Measurements from ENCODE around the gene SLC6A8.
"Not testable (repeated sequence)": the region's sequence is repeated elsewhere in the genome, so short reads cannot be mapped to it uniquely, and the experiment has no call there.

Gene SLC6A8

DNA sequence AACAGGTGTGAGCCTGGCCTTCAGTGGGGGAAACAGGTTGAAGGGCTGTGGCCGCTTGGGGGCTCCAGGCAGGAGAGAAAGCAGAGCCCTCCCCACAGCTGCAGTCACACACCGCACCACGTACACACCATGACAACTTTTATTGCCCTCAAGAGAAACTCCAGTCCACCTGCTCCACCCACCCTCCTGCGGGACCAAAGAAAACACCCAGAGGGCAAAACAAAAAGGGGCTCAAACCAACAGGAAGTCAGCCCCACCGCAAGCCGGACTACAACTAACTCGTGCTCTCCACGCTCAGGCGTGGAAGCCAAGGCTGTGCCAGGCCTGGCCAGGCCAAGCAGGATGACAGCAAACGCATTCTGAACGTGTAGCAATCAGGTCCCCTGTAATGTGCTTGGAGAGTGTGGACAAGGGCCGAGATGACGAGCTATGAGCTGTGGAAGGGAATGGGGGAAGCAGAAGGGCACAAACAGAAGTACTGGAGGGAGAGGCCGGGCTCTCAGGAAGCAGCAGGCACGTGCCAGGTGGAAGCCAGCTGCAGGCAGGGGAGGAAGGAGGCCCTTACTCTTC lies 12.7 kb downstream of the SLC6A8 start:
- H3K4me3 ChIP-seq (ENCODE audit: low read depth, low read length): no peak overlapping the region
- TF ChIP-seq, protein P1, sequence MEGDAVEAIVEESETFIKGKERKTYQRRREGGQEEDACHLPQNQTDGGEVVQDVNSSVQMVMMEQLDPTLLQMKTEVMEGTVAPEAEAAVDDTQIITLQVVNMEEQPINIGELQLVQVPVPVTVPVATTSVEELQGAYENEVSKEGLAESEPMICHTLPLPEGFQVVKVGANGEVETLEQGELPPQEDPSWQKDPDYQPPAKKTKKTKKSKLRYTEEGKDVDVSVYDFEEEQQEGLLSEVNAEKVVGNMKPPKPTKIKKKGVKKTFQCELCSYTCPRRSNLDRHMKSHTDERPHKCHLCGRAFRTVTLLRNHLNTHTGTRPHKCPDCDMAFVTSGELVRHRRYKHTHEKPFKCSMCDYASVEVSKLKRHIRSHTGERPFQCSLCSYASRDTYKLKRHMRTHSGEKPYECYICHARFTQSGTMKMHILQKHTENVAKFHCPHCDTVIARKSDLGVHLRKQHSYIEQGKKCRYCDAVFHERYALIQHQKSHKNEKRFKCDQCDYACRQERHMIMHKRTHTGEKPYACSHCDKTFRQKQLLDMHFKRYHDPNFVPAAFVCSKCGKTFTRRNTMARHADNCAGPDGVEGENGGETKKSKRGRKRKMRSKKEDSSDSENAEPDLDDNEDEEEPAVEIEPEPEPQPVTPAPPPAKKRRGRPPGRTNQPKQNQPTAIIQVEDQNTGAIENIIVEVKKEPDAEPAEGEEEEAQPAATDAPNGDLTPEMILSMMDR (IDR thresholded peaks at IDR 0.05; ENCODE audit: insufficient read depth, low read length, missing control alignments): no peak
- DNase-seq (ENCODE audit: low read depth, low spot score): no peak
- ChIA-PET CTCF (no interaction called here), POLR2A (no interaction called here)

DNA sequence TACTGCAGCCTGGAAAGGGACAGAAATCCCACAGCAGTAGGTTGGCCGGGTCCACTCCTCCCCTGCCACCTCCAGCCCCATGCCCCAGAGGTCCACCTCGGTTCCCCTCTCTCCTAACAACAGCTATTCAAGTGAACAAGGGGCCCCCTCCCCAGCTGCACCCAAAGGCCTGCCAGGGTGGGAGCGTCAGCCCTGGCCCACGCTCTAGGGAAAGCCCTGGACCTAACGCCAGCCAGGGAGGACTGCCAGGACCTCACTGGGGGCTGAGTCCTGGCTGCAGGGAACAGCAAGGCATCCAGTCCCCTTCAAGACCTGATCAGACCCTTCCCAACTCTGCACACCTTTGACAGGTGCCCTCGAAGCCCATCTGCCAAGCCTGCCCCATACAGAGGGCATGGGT lies 13.2 kb downstream of the SLC6A8 start:
- ChIA-PET POLR2A (no interaction called here), CTCF (no interaction called here)
- TF ChIP-seq, protein P1 (IDR thresholded peaks at IDR 0.05; ENCODE audit: insufficient read depth, low read length, missing control alignments): no peak
- no peak overlapping the region for H3K4me3 ChIP-seq (ENCODE audit: low read depth, low read length)
- DNase-seq (ENCODE audit: low read depth, low spot score): no peak

DNA sequence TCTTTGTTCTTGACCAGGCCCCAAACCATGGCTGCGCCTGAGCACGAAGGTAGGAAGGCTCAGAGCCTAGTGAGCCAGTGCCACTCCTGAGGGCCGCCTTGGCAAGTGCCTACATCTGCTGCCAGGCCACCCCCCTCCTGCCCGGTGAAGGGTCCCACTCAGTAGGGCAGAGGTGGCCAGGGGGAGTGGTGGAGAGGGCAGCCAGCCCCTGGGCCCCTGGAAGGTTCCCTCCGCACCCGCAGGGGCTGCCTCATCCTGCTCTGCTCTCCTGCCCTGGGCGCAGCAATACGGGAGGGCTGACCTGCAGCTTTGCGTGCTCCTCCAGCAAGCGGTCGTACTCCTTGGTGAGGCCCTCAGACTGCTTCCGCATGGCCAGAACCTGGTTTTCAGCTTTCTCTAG lies 14.0 kb downstream of the SLC6A8 start:
- TF ChIP-seq, protein P1 (IDR thresholded peaks at IDR 0.05; ENCODE audit: insufficient read depth, low read length, missing control alignments): no peak
- H3K4me3 ChIP-seq (ENCODE audit: low read depth, low read length): no peak overlapping the region
- ChIA-PET POLR2A (no interaction called here), CTCF (no interaction called here)
- no peak for DNase-seq (ENCODE audit: low read depth, low spot score)

DNA sequence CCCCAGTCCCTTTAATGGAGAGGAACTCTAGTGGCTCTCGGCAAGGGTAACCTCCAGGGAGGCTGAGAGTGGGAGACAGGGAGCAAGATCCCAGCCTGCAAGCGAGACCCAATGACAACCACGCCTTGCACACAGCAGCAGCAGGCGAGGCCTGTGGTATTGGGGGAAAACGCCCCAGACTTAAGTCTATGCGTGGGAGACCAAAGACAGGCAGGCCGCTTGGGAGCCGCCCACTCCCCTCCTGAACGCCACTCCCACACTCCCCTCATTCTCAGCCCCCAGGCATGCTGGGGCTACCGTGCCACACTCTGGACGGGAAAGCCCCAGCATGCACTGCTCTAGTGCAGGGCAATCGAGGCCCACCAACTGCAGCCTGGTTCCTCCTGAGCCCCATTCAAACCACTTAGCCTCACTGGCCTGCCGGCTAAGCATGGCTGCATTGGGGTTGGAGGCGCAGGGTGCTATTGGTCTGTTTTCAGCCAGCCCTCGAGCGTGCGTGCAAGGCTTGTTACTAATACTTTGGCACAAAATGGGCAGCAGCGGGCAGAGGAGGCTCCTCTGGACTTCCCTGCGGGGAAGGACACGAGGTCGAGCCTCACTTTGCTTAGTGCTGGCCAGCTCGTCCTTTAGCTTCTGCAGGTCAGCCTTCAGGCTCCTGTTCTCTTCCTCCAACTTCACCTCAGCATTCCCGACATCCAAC lies 14.8 kb downstream of the SLC6A8 start:
- TF ChIP-seq, protein P1 (IDR thresholded peaks at IDR 0.05; ENCODE audit: insufficient read depth, low read length, missing control alignments): no peak
- POLR2A ChIA-PET: no interaction called here
- no peak overlapping the region for H3K4me3 ChIP-seq (ENCODE audit: low read depth, low read length)
- CTCF ChIA-PET: no interaction called here
- no peak for DNase-seq (ENCODE audit: low read depth, low spot score)

DNA sequence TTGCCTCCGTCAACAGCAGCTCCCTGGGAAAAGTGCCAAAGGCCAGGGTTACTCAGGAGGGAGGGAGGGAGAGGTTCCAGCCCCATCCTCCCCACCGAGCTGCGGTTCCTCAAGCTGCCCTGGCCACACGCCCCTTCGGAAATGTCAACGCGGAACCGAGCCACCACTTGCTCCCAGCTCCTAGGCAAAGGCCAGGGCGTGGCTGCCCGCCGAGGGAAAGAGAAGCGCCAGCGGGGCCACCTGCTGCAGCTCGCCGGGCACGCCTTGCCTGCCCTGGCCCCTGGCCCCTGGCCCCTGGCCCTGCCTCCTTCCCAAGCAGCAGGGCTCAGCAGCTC lies 15.3 kb downstream of the SLC6A8 start:
- no peak for DNase-seq (ENCODE audit: low read depth, low spot score)
- TF ChIP-seq, protein P1 (IDR thresholded peaks at IDR 0.05; ENCODE audit: insufficient read depth, low read length, missing control alignments): no peak
- no peak overlapping the region for H3K4me3 ChIP-seq (ENCODE audit: low read depth, low read length)
- ChIA-PET POLR2A (no interaction called here), CTCF (no interaction called here)

DNA sequence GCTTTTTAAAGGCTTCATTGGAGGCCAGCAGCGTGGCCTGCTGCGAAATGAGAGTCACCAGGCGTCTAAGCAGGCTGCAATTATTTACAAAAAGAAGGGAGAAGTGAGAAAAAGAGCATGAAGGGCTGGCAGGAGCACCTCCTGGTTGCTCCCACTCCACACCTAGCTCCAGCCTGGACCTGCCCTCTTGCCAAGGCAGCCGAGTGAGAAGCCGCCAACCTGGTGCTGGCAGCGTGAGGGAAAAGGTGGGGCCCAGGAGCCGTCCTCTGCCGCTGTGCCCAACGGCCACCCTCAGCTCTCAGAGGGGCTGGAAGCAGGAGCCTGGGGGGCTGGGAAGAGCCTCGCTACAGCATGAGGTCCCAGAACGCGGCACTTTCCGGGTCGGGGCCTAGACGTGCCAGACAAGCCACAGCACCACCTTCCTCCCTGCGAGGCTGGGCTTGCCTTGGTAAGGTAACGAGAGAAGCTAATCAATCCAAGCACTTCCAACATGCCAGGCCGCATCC lies 16.3 kb downstream of the SLC6A8 start:
- CTCF ChIA-PET: no interaction called here
- POLR2A ChIA-PET: no interaction called here
- TF ChIP-seq, protein P1 (IDR thresholded peaks at IDR 0.05; ENCODE audit: insufficient read depth, low read length, missing control alignments): no peak
- DNase-seq (ENCODE audit: low read depth, low spot score): no peak
- no peak overlapping the region for H3K4me3 ChIP-seq (ENCODE audit: low read depth, low read length)

DNA sequence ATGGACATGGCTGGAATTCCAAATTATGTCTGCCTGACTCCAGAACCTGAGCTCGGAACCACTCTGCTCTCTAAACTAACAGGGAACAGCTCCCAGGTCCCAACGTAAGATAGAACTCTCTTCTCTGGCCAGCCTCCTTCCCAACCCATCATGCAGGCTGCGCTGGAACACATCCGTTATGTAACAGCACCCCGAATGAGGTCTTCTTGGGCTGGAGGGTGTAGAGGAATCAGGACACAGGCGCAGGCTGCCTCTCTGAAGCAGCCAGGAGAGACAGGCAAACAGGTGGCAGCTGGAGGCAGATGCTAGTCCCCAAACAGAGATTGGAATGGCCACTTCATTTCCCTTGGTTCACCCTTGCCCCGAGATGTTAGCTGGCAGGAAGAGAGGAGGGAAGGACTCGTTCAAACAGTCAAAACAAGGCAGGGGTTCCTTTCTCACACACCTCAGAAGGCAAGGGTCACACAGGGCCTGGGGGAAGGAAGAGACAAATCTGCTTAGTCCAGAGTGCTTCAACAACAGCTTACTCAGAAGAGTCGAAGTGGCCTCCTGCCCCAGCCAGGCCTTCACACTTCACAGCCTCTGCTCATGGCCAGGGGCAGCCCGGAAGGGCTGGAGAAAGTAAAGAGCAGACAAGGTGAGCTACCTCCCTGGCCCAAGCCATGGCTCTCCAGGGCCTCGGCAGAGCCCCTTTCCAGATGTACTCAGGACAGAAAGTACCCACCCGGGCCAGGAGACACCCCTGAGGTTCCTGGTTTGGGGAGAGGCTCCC lies 17.1 kb downstream of the SLC6A8 start:
- POLR2A ChIA-PET; H3K4me3 ChIP-seq (ENCODE audit: low read depth, low read length); DNase-seq (ENCODE audit: low read depth, low spot score); CTCF ChIA-PET: not testable (repeated sequence)

DNA sequence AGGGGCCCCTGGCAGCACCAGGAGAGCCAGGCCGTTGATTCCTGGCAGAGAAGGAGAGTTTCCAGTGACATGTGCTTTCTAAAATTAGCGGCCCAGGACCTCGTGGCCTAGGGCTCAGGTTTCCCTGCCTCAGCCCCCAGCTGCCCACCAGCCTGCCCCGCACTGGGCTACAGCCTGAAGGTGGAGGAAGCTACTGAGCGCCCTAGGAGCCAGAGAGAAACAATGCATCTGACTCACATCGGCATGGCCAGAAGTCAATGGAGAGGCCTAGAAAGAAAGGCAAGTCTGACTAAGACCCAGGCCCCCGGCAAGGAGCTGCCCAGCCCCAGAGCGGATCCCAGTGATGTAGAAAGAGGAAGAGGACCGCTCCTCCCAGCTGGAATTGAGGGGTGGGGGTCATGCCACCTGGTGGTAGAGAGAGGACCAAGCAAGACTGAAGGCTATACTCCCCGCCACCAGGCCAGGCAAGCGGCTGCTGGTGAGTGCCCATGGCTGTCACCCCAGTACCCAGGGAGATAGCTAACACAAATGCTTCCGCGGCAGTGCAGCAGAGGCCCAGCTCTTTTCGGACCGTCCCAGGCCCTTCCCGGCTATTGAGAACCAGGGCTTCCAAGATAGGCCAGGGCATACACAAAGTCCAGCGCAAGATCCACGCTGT lies 17.8 kb downstream of the SLC6A8 start:
- H3K4me3 ChIP-seq (ENCODE audit: low read depth, low read length); DNase-seq (ENCODE audit: low read depth, low spot score); POLR2A ChIA-PET: not testable (repeated sequence)
- CTCF ChIA-PET: interaction anchor here (1.7 kb wide), 1 partner anchor 37 kb away, joined by 4 read pairs; no protein-coding TSS in a partner anchor
